Measurements from ENCODE around the gene UROC1. TPM values are rescaled to one million over a fixed set of nuclear protein-coding genes. Genes with fewer than 3 reads are reported as not detected.

Gene UROC1
- total RNA-seq, 6 experiments from 2014 or later: not detected

DNA sequence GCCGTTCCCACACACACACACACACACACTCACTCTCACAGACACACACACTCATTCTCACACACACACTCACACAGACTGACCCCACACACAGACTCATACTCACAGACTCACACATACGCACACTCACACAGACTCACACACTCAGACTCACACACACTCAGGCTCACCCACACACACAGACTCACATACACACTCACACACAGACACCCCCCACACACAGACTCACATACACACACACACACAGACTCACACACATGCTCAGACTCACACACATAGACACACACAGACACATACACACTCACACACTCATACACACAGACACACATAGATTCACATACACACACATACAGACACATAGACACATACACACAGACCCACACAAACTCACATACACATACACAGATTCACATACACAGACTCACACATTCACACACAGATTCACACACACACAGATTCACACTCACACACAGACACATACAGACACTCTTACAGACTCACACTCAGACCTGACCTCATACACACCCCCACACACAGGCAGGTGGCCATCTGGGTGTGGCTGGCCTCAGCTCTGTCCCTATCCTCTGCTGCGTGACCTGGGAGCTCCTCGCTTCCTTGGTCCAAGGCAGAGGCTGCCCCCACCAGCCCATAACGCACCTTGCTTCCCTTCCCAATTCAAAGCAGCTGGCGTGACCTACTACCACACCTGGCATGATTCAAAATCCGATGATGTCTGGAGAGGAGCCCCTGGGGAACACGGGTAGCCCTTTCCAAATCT lies 39.3 kb upstream of the UROC1 start:
- Mint-ChIP-seq H3K27ac (no peak overlapping the region), H3K36me3 (ENCODE audit: low read depth) (no peaks in the 10 kb centered on the region), H3K27me3 (ENCODE audit: insufficient read depth) (peaks cover 13% of the 10 kb centered on the region), H3K4me1 (ENCODE audit: low read depth) (no peaks in the 10 kb centered on the region), H3K9me3 (no peaks in the 10 kb centered on the region), H3K4me3 (no peak overlapping the region)
- no peak for DNase-seq
- TF ChIP-seq, protein P1, sequence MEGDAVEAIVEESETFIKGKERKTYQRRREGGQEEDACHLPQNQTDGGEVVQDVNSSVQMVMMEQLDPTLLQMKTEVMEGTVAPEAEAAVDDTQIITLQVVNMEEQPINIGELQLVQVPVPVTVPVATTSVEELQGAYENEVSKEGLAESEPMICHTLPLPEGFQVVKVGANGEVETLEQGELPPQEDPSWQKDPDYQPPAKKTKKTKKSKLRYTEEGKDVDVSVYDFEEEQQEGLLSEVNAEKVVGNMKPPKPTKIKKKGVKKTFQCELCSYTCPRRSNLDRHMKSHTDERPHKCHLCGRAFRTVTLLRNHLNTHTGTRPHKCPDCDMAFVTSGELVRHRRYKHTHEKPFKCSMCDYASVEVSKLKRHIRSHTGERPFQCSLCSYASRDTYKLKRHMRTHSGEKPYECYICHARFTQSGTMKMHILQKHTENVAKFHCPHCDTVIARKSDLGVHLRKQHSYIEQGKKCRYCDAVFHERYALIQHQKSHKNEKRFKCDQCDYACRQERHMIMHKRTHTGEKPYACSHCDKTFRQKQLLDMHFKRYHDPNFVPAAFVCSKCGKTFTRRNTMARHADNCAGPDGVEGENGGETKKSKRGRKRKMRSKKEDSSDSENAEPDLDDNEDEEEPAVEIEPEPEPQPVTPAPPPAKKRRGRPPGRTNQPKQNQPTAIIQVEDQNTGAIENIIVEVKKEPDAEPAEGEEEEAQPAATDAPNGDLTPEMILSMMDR (IDR thresholded peaks at IDR 0.05): no peak

DNA sequence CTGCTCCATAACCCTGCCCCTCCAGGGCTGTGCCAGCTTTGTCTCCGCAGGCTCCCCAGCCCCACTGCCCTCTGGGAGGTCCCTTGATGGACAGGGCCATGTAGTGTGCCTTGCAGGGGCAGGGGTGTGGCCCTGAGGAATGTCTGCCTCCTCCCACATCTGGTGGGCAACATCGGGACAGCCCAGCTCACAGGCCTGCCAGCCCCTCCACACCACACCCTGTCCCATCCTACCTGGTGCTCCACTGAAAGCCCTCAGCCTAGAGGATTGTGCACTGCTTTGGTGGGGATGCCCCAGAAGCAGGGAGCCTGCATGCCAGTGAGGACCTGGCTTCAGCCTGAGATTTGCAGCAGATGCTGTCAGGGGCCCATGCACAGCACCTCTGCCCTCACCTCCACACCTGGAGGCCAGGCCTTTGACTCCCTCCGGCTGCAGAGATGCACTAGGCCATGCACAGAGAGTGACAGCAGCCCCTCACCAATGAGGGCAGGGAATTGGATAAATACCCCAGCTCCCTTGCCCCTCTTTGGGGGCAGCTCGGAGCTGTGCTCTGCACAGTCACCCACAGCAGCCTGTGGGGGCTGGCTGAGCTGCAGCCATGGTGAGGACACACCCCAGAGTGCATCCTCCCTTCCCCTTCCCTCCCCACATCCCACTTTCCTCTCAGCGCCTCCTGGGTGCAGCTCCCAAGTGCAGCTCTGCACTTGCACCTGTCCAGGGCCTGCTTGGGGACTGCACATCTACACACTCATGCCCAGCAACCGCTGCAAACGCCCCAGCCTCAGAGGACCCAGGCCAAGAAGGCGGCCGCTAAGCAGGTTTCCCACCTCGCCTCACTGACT lies 38.4 kb upstream of the UROC1 start:
- Mint-ChIP-seq H3K27me3 (ENCODE audit: insufficient read depth) (peaks cover 8% of the 10 kb centered on the region), H3K4me1 (ENCODE audit: low read depth) (no peaks in the 10 kb centered on the region), H3K36me3 (ENCODE audit: low read depth) (no peaks in the 10 kb centered on the region), H3K9me3 (no peaks in the 10 kb centered on the region), H3K4me3 (no peak overlapping the region), H3K27ac (no peak overlapping the region)
- DNase-seq: no peak
- TF ChIP-seq, protein P1 (IDR thresholded peaks at IDR 0.05): no peak

DNA sequence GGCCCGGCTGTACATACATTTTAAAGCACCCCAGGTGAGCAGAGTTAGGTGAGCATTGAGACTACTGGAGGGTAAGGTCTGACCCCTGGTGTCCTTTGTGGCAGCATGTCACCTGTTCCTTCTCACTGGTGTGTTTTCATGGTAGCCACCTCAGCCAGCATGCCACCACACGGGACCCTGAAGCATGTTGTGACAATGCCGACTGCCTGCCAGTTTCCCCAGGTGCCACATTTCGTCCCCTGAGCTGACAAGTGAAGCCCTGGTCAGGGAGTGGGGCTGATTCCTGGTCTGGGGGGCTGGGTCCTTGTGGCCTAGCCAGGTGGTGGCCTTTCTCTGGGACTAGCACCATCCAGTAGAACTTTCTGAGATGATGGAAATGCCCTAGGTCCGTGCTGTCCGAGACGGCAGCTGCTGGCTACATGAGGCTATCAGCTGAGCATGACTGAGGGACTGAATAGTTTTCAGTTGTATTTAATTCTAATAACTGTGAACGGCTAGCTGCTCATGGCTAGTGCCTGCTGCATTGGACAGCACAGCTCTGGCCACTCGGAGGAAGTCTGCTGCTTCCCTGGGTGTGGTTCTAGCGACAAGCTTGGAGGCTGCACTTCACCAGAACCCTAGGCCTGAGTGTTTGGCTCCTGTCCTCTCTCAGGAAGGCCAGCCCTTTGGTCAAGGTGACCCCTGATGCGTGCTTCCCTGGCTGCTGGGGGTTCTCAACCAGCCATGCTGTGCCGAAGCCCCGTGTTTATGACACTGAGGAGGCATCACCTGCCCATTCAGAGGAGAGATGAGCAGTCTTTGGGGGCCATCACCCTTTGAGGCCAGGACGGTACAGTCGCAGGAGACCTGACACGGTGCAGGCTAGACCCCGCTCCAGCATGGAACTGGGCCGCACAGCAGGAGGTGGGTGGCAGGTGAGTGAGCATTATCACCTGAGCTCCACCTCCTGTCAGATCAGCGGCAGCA lies 37.3 kb upstream of the UROC1 start:
- Mint-ChIP-seq H3K4me3 (no peak overlapping the region), H3K27me3 (ENCODE audit: insufficient read depth) (peaks cover 7% of the 10 kb centered on the region), H3K9me3 (no peaks in the 10 kb centered on the region), H3K4me1 (ENCODE audit: low read depth) (no peaks in the 10 kb centered on the region), H3K27ac (no peak overlapping the region), H3K36me3 (ENCODE audit: low read depth) (no peaks in the 10 kb centered on the region)
- TF ChIP-seq, protein P1 (IDR thresholded peaks at IDR 0.05): no peak
- no peak for DNase-seq

DNA sequence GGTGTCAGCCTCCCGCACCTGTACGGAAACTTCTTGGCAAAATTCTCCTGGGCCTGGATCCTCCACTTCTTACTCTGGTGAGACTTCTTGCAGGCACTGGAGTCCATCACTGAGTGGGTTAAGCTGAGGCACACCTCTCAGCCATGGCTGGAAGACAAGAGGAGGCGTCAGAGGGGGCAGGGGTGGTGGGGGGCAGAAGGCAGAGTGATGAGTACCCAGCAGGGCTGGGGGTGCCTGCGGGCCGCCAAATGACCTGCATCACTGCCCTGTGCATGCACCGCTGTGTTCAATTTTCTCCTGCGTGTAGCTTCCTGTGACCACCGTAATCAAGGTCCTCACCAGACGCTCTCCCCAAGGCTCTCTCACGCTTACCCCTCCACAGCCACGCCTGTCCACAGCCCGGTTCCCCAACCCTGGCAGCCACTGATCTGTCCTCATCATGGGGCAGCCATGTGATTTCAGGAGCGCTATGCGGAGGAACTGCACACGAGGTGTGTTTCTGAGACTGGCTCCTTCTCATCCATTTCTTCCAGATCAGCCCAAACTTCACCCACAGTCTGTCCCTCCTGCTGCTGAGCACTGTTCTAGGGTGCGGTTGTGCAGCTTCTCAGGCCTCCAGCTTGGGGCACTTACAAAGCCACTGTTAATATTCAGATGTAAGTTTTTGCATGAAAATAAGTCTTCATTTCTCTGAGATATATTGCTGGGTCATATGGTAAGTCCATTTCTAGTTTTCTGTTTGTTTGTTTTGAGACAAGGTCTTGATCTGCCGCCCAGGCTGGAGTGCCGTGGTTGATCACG lies 35.9 kb upstream of the UROC1 start:
- Mint-ChIP-seq H3K27ac (no peak overlapping the region), H3K36me3 (ENCODE audit: low read depth) (no peaks in the 10 kb centered on the region), H3K9me3 (no peaks in the 10 kb centered on the region), H3K4me1 (ENCODE audit: low read depth) (no peaks in the 10 kb centered on the region), H3K4me3 (no peak overlapping the region), H3K27me3 (ENCODE audit: insufficient read depth) (peaks cover 10% of the 10 kb centered on the region)
- no peak for DNase-seq
- TF ChIP-seq, protein P1 (IDR thresholded peaks at IDR 0.05): no peak

Data from HFFc6 (cell line).